GM12873 (cell line): ENCODE results near the gene NOA1.

Source experiments
- CTCF ChIP-seq: IDR thresholded peaks from 2 replicates; pipeline ENCODE4 v1.5.1; 2012; ENCODE audit warnings: low read depth, mild to moderate bottlenecking, moderate library complexity, low read length, control low read depth; ENCODE audit not compliant: insufficient read depth; ENCODE audit errors: missing control alignments

Gene NOA1

DNA sequence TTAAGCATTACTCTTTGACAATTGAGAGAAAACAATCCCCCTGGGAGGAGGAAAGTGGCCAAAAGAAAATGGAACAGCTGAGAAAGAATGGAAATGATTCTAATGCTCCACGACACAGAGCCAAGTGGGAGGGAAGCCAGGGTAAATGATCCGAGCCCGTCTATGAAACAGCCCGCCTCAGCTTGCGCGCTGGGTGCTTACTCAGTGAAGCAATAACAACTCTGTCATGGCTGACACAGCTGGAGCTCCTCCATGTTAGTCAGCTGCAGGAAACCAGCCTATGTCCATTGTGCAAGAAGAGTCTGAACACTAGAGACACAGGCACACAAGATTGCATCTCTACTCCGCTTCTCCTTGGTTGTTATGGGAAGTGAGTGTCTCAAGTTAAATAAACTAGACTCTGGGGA, 19.3 kb downstream of the NOA1 start:
- no peak for TF ChIP-seq CTCF

DNA sequence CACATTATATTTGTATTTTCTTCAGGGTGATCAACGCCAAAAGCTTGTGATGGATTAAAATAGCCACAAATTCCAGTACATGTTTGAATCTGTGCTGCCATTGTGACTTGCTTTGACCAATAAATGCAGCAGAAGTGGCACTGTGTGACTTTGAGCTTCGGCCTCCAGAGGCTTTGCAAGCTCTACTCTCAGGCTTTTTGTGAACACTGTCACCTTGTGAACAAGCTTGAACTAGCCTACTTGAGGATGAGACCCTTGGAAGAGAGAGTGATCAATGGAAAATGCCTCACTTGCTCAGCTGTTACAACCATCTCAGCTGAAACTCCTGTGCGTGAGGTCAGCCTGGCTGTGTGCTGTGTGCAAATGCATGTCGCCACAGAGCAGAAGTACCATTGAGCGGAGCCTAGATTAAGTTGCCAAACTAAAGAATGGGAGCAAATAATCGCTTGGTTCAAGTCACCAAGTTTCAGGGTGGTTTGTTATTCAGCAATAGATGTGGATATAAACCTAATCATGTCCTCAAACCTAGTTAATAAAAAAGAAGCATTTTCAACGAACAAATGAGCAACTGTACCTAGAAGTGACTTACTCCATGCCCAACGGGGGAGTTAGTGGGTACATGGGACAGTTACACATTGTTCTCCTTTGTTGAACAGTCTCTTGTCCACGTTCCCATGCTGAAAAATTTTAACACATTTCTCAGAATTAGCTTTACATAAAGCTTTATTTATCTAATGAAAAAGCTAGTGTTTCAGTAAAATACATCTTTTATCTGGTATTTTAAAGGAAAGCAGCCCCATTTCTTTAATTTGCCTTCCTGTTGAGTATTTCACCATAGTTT, 23.5 kb downstream of the NOA1 start:
- no peak for TF ChIP-seq CTCF

DNA sequence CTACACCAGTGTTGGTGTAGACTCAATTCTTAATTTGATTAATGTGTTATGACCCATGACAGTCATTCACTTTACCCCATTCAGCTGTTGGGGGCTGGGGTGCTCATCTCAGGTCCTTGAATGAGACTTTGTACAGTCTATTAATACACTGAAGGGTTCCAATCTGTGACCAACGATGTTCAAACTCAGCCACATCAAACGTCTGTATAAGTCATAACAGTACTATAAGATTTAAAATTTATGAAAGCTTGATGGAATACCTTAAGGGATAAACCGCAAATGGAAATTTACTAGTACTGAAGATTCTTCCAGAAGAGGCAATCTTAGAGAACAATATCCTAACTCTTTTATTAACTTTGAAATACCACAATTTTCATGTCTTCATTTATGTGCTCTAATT, 36.0 kb downstream of the NOA1 start:
- no peak for TF ChIP-seq CTCF

- no peak for TF ChIP-seq CTCF
Measured at GRCh38 chr4:56940971-56941370, 36.4 kb downstream of the NOA1 start.

DNA sequence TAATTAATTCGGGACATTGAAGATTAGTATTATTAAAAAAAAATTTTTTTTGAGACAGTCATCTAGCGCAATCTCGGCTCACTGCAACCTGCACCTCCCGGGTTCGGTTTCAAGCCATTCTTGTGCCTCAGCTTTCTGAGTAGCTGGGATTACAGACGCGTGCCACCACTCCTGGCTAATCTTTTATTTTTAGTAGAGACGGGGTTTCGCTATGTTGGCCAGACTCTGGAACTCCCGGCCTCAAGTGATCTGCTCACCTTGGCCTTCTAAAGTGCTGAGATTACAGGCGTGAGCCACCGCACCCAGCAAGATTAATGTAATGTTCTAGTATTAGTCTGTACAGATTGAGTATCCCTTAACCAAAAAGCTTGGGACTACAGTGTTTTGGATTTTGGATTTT, 37.0 kb downstream of the NOA1 start:
- TF ChIP-seq CTCF, result no peak

- no peak for TF ChIP-seq CTCF
Measured at GRCh38 chr4:56937262-56937661, 40.1 kb downstream of the NOA1 start.

DNA sequence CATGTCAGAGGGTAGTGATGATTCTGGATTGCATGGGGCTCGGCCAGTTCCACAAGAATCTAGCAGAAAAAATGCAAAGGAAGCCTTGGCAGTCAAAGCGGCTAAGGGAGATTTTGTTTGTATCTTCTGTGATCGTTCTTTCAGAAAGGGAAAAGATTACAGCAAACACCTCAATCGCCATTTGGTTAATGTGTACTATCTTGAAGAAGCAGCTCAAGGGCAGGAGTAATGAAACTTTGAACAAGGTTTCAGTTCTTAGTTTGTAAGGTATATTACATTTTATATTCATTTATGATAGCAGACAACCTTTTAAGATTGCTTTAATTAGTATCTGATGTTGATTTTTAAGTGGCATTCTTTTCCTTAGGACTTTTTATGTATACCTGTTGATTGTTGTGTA, 45.5 kb downstream of the NOA1 start:
- no peak for TF ChIP-seq CTCF
